Upper lobe of left lung (tissue), 4 donors: ENCODE measurements around the gene SLC9A7.

Experiments used
- CTCF ChIP-seq, 6 experiments: fragments of 450-650 bp in 4 of 6; fragments of 200-600 bp in 2 of 6; sonication (generic) in 2 of 6; IDR thresholded peaks; one replicate each; pipeline ENCODE4 v1.5.1; 2016 to 2019; ENCODE audit warnings: antibody characterized with exemption in 6 of 6
- EP300 ChIP-seq, 4 donors: sonication (generic); formaldehyde crosslinking; IDR thresholded peaks; one replicate each; pipeline ENCODE4 v1.5.1; 2017; ENCODE audit warnings: antibody characterized with exemption in 4 of 4, control low read depth in 2 of 4
- POLR2A ChIP-seq, 4 donors: fragments of 450-650 bp; IDR thresholded peaks; one replicate each; pipeline ENCODE4 v1.5.1; 2016 to 2017; ENCODE audit warnings: antibody characterized with exemption in 4 of 4, mild to moderate bottlenecking in 2 of 4
- POLR2AphosphoS5 ChIP-seq, 2 donors: sonication (generic); formaldehyde crosslinking; IDR thresholded peaks; one replicate each; pipeline ENCODE4 v1.5.1; 2017; ENCODE audit warnings: antibody characterized with exemption in 2 of 2

GRCh38 chrX:46683048-46683447 is 75.9 kb downstream of the SLC9A7 start:
- TF ChIP-seq CTCF (IDR thresholded peaks at IDR 0.05) (no peak), POLR2AphosphoS5 (IDR thresholded peaks at IDR 0.05) (no peak), EP300 (IDR thresholded peaks at IDR 0.05) (no peak), POLR2A (IDR thresholded peaks at IDR 0.05) (no peak)
